ENCODE data around the gene AGBL1. TPM values are rescaled to one million over a fixed set of nuclear protein-coding genes. Genes with fewer than 3 reads are reported as not detected.

Gene AGBL1
- polyA plus RNA-seq, 2 of the 4 experiments (the other 2 are of a cell fraction) = not detected

DNA sequence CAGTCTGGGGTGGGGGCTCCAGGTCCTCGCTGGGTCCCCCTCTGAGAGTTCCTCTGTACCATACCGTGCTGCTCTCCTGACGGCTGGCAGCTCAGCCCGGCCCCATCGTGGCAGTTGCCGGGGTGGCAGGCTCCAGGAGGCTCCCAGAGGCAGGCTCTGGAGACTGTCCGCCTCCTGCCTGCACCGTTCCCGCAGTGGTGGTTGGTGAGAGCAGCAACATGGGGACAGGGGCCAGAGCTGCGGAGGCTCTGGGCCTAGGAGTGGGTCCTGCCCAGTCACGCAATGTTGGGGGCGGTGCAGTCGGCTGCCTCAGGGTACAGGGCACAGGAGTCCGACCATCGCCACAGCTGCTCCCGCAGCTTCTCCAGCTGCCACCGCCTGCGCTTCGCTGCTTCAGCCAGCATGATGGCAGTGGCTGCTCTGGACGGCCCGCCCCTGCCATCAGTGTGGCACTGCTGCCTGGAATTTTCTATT is 492.7 kb downstream of the AGBL1 start (continued):
- TF ChIP-seq, protein P1, sequence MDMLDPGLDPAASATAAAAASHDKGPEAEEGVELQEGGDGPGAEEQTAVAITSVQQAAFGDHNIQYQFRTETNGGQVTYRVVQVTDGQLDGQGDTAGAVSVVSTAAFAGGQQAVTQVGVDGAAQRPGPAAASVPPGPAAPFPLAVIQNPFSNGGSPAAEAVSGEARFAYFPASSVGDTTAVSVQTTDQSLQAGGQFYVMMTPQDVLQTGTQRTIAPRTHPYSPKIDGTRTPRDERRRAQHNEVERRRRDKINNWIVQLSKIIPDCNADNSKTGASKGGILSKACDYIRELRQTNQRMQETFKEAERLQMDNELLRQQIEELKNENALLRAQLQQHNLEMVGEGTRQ (IDR thresholded peaks at IDR 0.05) = no peak
- TF ChIP-seq POLR2A (IDR thresholded peaks at IDR 0.05; ENCODE audit: low read length) = no peak

DNA sequence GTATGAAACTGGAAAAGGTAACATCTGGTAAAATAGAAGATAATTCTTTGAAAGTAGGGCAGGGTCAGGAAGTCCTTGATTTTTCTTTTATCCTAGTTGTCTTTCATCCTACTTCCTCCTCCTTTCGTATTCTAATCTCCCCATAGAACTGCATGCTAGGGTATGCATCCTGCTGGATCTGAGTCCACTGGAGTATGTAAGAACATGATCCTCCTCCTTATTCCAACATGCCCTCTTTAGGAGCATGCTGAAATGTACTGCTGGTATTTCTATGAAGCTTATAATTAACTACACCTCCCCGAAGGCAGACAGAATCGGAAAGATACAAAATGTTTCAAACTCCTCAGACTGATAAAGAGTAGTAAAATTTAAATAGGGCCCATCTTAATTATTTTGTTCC is 493.8 kb downstream of the AGBL1 start:
- no peak for ATAC-seq

DNA sequence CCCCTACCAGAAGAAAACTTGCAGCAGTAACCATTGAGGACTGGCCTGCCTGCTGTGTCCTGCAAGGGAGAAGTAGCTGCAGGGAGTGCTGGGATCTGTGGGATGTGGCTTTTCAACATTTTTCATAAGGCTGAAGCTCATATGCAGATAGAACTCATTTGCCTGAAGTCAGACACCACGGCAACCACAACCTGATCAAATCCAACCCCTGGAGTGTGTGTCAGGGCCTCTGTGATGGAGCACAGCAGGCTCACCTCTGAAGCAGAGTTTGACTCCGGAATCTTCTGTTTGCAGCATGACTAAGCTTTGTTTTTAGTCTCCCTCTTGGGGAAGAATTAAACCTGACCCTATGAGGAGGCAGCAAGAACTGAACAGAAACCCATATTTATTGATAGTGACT is 508.7 kb downstream of the AGBL1 start:
- Histone ChIP-seq H3K27ac (no peak overlapping the region), H3K4me1 (no peaks in the 10 kb centered on the region), H3K4me2 (no peak overlapping the region), H3K4me3 (no peak overlapping the region), H3K9me3 (no peaks in the 10 kb centered on the region)
- no peak for TF ChIP-seq EP300 (IDR thresholded peaks at IDR 0.05)
- no peak for TF ChIP-seq EHF (CRISPR knock-in tag; IDR thresholded peaks at IDR 0.05)
- no peak for TF ChIP-seq FOSL2 (IDR thresholded peaks at IDR 0.05)
- TF ChIP-seq FOSL2 (CRISPR knock-in tag; IDR thresholded peaks at IDR 0.05) = no peak
- TF ChIP-seq TFCP2L1 (CRISPR knock-in tag; IDR thresholded peaks at IDR 0.05) = no peak
- TF ChIP-seq FOSB (CRISPR knock-in tag; IDR thresholded peaks at IDR 0.05) = no peak
- TF ChIP-seq CEBPB (IDR thresholded peaks at IDR 0.05) = no peak
- TF ChIP-seq POLR2A (IDR thresholded peaks at IDR 0.05; ENCODE audit: low read length) = no peak
- no peak for TF ChIP-seq NR3C1 (IDR thresholded peaks at IDR 0.05)
- TF ChIP-seq, protein P2, sequence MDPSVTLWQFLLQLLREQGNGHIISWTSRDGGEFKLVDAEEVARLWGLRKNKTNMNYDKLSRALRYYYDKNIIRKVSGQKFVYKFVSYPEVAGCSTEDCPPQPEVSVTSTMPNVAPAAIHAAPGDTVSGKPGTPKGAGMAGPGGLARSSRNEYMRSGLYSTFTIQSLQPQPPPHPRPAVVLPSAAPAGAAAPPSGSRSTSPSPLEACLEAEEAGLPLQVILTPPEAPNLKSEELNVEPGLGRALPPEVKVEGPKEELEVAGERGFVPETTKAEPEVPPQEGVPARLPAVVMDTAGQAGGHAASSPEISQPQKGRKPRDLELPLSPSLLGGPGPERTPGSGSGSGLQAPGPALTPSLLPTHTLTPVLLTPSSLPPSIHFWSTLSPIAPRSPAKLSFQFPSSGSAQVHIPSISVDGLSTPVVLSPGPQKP (IDR thresholded peaks at IDR 0.05; ENCODE audit: low read depth, low read length) = no peak
- no peak for TF ChIP-seq GATA3 (IDR thresholded peaks at IDR 0.05; ENCODE audit: borderline replicate concordance)
- no peak for TF ChIP-seq BHLHE40 (IDR thresholded peaks at IDR 0.05; ENCODE audit: low read depth, low read length)
- no peak for TF ChIP-seq SMC3 (IDR thresholded peaks at IDR 0.05)
- TF ChIP-seq PHF8 (IDR thresholded peaks at IDR 0.05; ENCODE audit: borderline replicate concordance, low read depth) = no peak
- TF ChIP-seq, protein P3, sequence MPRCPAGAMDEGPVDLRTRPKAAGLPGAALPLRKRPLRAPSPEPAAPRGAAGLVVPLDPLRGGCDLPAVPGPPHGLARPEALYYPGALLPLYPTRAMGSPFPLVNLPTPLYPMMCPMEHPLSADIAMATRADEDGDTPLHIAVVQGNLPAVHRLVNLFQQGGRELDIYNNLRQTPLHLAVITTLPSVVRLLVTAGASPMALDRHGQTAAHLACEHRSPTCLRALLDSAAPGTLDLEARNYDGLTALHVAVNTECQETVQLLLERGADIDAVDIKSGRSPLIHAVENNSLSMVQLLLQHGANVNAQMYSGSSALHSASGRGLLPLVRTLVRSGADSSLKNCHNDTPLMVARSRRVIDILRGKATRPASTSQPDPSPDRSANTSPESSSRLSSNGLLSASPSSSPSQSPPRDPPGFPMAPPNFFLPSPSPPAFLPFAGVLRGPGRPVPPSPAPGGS (IDR thresholded peaks at IDR 0.05) = no peak
- no peak for TF ChIP-seq RCOR1 (IDR thresholded peaks at IDR 0.05; ENCODE audit: low read depth, low read length)
- TF ChIP-seq NFE2L2 (conservative IDR thresholded peaks at IDR 0.05; ENCODE audit: low read length) = no peak
- no peak for TF ChIP-seq CHD2 (IDR thresholded peaks at IDR 0.05; ENCODE audit: low read length, partially characterized antibody)
- TF ChIP-seq FOXS1 (CRISPR knock-in tag; IDR thresholded peaks at IDR 0.05) = no peak
- TF ChIP-seq HEYL (CRISPR knock-in tag; IDR thresholded peaks at IDR 0.05) = no peak
- DNase-seq (ENCODE audit: low read depth in 1 of 2, low spot score in 1 of 2) (no peak), ATAC-seq (no peak), FAIRE-seq (no peak)
- 10% methylated on average over 2 of the region's 2 CpGs for WGBS (ENCODE audit: missing lambda C conversion rate)
- ChIA-PET CTCF (no interaction called here), POLR2A (no interaction called here)

More for the DNA sequence above, 493.8 kb downstream of the AGBL1 start:
- FAIRE-seq = no peak
- H3K4me3 ChIP-seq = no peak overlapping the region
- ChIA-PET POLR2A (no interaction called here), CTCF (no interaction called here)
- no peak for DNase-seq (ENCODE audit: low read depth in 1 of 2, low spot score in 1 of 2)
- WGBS (ENCODE audit: missing lambda C conversion rate) = 16% methylated on average over 3 of the region's 3 CpGs
- H3K4me1 ChIP-seq = no peaks in the 10 kb centered on the region
- TF ChIP-seq, protein P4, sequence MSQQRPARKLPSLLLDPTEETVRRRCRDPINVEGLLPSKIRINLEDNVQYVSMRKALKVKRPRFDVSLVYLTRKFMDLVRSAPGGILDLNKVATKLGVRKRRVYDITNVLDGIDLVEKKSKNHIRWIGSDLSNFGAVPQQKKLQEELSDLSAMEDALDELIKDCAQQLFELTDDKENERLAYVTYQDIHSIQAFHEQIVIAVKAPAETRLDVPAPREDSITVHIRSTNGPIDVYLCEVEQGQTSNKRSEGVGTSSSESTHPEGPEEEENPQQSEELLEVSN (IDR thresholded peaks at IDR 0.05; ENCODE audit: borderline replicate concordance, low read depth) = no peak
- no peak for TF ChIP-seq HOXB5 (CRISPR knock-in tag; IDR thresholded peaks at IDR 0.05)
- TF ChIP-seq, protein P5, sequence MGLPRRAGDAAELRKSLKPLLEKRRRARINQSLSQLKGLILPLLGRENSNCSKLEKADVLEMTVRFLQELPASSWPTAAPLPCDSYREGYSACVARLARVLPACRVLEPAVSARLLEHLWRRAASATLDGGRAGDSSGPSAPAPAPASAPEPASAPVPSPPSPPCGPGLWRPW (IDR thresholded peaks at IDR 0.05) = no peak
- no peak for TF ChIP-seq SREBF2 (IDR thresholded peaks at IDR 0.05)
- no peak for TF ChIP-seq CHD4 (IDR thresholded peaks at IDR 0.05; ENCODE audit: borderline replicate concordance)
- H3K27ac ChIP-seq = no peak overlapping the region
- no peak overlapping the region for H3K4me2 ChIP-seq
- peaks cover 9% of the 10 kb centered on the region; the same call in 2 of the 3 replicates for H3K9me3 ChIP-seq

Data from A549 (cell line).